Endothelial cell of umbilical vein (primary cell): ENCODE measurements around the gene PPP3CA. TPM values are rescaled to one million over a fixed set of nuclear protein-coding genes. Genes with fewer than 3 reads are reported as not detected.

ENCODE experiments used
- BruUV-seq: library from RNA; stranded (reverse); fragments of 400-500 nt; replicated peaks from 2 replicates; lab custom pipeline; 2021; lab: Mats Ljungman, UMichigan
- CTCF ChIA-PET: fragments of 300-600, 350-600 bp; sonication (Branson Sonifier 250); formaldehyde crosslinking; loops from one replicate; lab custom pipeline; 2021; ENCODE audit warnings: antibody characterized with exemption, inconsistent platforms; lab: Charles Lee
- POLR2A ChIA-PET: fragments of 300-600, 350-600 bp; sonication (Branson Sonifier 250); formaldehyde crosslinking; loops from one replicate; lab custom pipeline; 2021; ENCODE audit warnings: antibody characterized with exemption, inconsistent platforms; lab: Charles Lee
- DNase-seq: peaks from one replicate; pipeline ENCODE4 v3.0.0-alpha.2; 2011; ENCODE audit warnings: low read depth, low spot score
- FAIRE-seq: peaks from 2 replicates; lab custom pipeline; 2011; peaks lifted over from hg19 to GRCh38; lab: Jason Lieb, UNC
- H2AFZ ChIP-seq: 2 replicates; pipeline ENCODE4 v1.6.0; 2012; ENCODE audit warnings: low read depth, low read length, control low read depth, inconsistent platforms
- H3K27ac ChIP-seq: 2 replicates; pipeline ENCODE4 v1.5.1; 2011; ENCODE audit warnings: low read depth, mild to moderate bottlenecking, control low read depth, low read length, moderate library complexity; ENCODE audit not compliant: insufficient read depth
- H3K27me3 ChIP-seq, 2 experiments: 2 replicates each; pipeline versions ENCODE4 v1.6.0 to v1.6.1; 2011; ENCODE audit warnings: low read length in 2 of 2, mixed read lengths in 1 of 2; ENCODE audit not compliant: control insufficient read depth in 2 of 2, insufficient read depth in 2 of 2
- H3K36me3 ChIP-seq, 2 experiments: 2 replicates in 1 of 2; 3 replicates in 1 of 2; pipeline ENCODE4 v1.5.1; 2011; ENCODE audit warnings: low read length in 2 of 2, mild to moderate bottlenecking in 1 of 2, moderate library complexity in 1 of 2; ENCODE audit not compliant: control insufficient read depth in 2 of 2, insufficient read depth in 2 of 2; ENCODE audit errors: extremely low read depth in 1 of 2
- H3K4me1 ChIP-seq: 3 replicates; pipeline ENCODE4 v1.5.1; 2011; ENCODE audit warnings: mild to moderate bottlenecking, low read length; ENCODE audit not compliant: control insufficient read depth, insufficient read depth; ENCODE audit errors: extremely low read depth
- H3K4me2 ChIP-seq: 2 replicates; pipeline ENCODE4 v1.6.1; 2011; ENCODE audit warnings: low read length, control low read depth, mixed read lengths; ENCODE audit not compliant: insufficient read depth
- H3K4me3 ChIP-seq, 3 experiments: fragments of 200-600 bp in 1 of 3; sonication (generic), shearing (Covaris generic) in 1 of 3; replicated peaks in 1 of 3; 2 replicates each; pipeline ENCODE4 v1.5.1; 2011 to 2016; ENCODE audit warnings: control low read depth in 3 of 3, low read length in 3 of 3, mild to moderate bottlenecking in 2 of 3, inconsistent platforms in 1 of 3, low read depth in 1 of 3, moderate library complexity in 1 of 3; ENCODE audit not compliant: insufficient read depth in 1 of 3
- H3K79me2 ChIP-seq: 2 replicates; pipeline ENCODE4 v1.6.0; 2012; ENCODE audit warnings: low read length, inconsistent platforms; ENCODE audit not compliant: control insufficient read depth, insufficient read depth
- H3K9ac ChIP-seq: replicated peaks from 2 replicates; pipeline ENCODE3; 2011; ENCODE audit warnings: low read length, control low read depth; ENCODE audit not compliant: insufficient read depth; ENCODE audit errors: extremely low read depth
- H3K9me1 ChIP-seq: replicated peaks from 3 replicates; pipeline ENCODE4 v1.6.0; 2011; ENCODE audit warnings: mild to moderate bottlenecking, low read length; ENCODE audit not compliant: control insufficient read depth, insufficient read depth; ENCODE audit errors: extremely low read depth
- H3K9me3 ChIP-seq: replicated peaks from 2 replicates; pipeline ENCODE4 v1.5.1; 2012; ENCODE audit warnings: low read length, inconsistent platforms; ENCODE audit not compliant: control insufficient read depth, insufficient read depth
- H4K20me1 ChIP-seq: replicated peaks from 2 replicates; pipeline ENCODE3; 2011; ENCODE audit warnings: mild to moderate bottlenecking, low read length; ENCODE audit not compliant: control insufficient read depth, insufficient read depth; ENCODE audit errors: extremely low read depth
- CTCF ChIP-seq, 2 donors: IDR thresholded peaks; 1 replicate in 1 of 2; 2 replicates in 1 of 2; pipeline ENCODE4 v1.5.1; 2011; ENCODE audit warnings: low read length in 2 of 2, mild to moderate bottlenecking in 2 of 2, moderate library complexity in 2 of 2, control low read depth in 1 of 2, inconsistent platforms in 1 of 2, low read depth in 1 of 2; ENCODE audit not compliant: insufficient read depth in 1 of 2; ENCODE audit errors: extremely low read depth in 1 of 2
- GATA2 ChIP-seq: IDR thresholded peaks from 2 replicates; pipeline ENCODE4 v1.7.0; 2011; ENCODE audit warnings: low read depth, mild to moderate bottlenecking, moderate library complexity, mixed read lengths, low read length; ENCODE audit not compliant: insufficient read length, insufficient read depth
- POLR2A ChIP-seq: IDR thresholded peaks from 2 replicates; pipeline ENCODE4 v1.6.1; 2012; ENCODE audit warnings: low read depth, mild to moderate bottlenecking, control low read depth, low read length
- POLR2AphosphoS5 ChIP-seq: IDR thresholded peaks from 2 replicates; pipeline ENCODE4 v1.6.1; 2012; ENCODE audit warnings: low read depth, mild to moderate bottlenecking, control low read depth, low read length, moderate library complexity; ENCODE audit not compliant: insufficient read depth
- dilution Hi-C: fragments of 300-500 bp; cut with MboI; formaldehyde crosslinking; loops from one replicate; pipeline ENCODE4 v1.15.0; 2019; ENCODE audit warnings: low sequenced_read_pairs; ENCODE audit not compliant: extremely low pct_ligation_motif_present
- intact Hi-C: fragments of 100-400 bp; cut with micrococcal nuclease; formaldehyde crosslinking; loops from one replicate; pipeline ENCODE4 v1.10.0; 2022
- polyA plus RNA-seq, 4 experiments: library from polyadenylated mRNA; depleted of rRNA in 3 of 4; stranded (reverse) in 3 of 4; unstranded in 1 of 4; fragments of >200 nt; gene quantifications; 2 replicates each; pipeline versions ENCODE4 v1.2.1 to v1.2.3, GENCODE V29; 2011 to 2012; ENCODE audit warnings: missing spikeins in 1 of 4
- total RNA-seq: library from RNA; stranded (reverse); gene quantifications from 2 replicates; pipeline ENCODE4 v1.2.3, GENCODE V29; 2021
- TF ChIP-seq, protein P1 (sequence below): IDR thresholded peaks from 2 replicates; pipeline ENCODE4 v1.6.1; 2011; ENCODE audit not compliant: insufficient read depth, insufficient read length

PPP3CA gene
- total and polyA plus RNA-seq, 2 donors (not counting 3 experiments of a cell fraction or from before 2014, with no cell fraction given): 7.0 to 43.3 TPM

- H3K36me3 ChIP-seq: no peaks in the 10 kb centered on the region
- DNase-seq (no peak), FAIRE-seq (no peak)
- no peaks in the 10 kb centered on the region for H3K9me3 ChIP-seq
- BruUV-seq: no TSS peak
- H4K20me1 ChIP-seq: no peaks in the 10 kb centered on the region
- no peaks in the 10 kb centered on the region for H3K9me1 ChIP-seq
- intact Hi-C loops: no loop called here
- dilution Hi-C loops: no loop called here
- POLR2A ChIA-PET: no interaction called here
- H3K79me2 ChIP-seq: no peaks in the 10 kb centered on the region
- H3K4me2 ChIP-seq: no peak overlapping the region
- no peaks in the 10 kb centered on the region for H3K27me3 ChIP-seq
- no peak overlapping the region for H3K4me3 ChIP-seq
- CTCF ChIA-PET: no interaction called here
- no peak overlapping the region for H3K27ac ChIP-seq
- TF ChIP-seq GATA2 (no peak), CTCF (IDR thresholded peaks at IDR 0.05; ENCODE audit: extremely low read depth in 1 of 2, insufficient read depth in 1 of 2, low read depth in 1 of 2, low read length in 2 of 2) (no peak), POLR2AphosphoS5 (no peak), POLR2A (no peak)
- TF ChIP-seq, protein P1, sequence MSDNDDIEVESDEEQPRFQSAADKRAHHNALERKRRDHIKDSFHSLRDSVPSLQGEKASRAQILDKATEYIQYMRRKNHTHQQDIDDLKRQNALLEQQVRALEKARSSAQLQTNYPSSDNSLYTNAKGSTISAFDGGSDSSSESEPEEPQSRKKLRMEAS: no peak
- no peak overlapping the region for H2AFZ ChIP-seq
- H3K4me1 ChIP-seq: no peaks in the 10 kb centered on the region
- H3K9ac ChIP-seq: no peak overlapping the region
Measured at GRCh38 chr4:101074326-101074725, 273.0 kb downstream of the PPP3CA start.

GRCh38 chr4:101071241-101071640, 276.1 kb downstream of the PPP3CA start:
- Histone ChIP-seq H4K20me1 (no peaks in the 10 kb centered on the region), H3K27ac (no peak overlapping the region), H3K36me3 (no peaks in the 10 kb centered on the region), H3K9ac (no peak overlapping the region), H2AFZ (no peak overlapping the region), H3K9me3 (no peaks in the 10 kb centered on the region), H3K4me2 (no peak overlapping the region), H3K4me3 (no peak overlapping the region), H3K9me1 (no peaks in the 10 kb centered on the region), H3K4me1 (no peaks in the 10 kb centered on the region), H3K27me3 (no peaks in the 10 kb centered on the region), H3K79me2 (no peaks in the 10 kb centered on the region)
- POLR2A ChIA-PET: no interaction called here
- TF ChIP-seq GATA2: no peak
- dilution Hi-C loops (no loop called here), intact Hi-C loops (no loop called here)
- BruUV-seq: no TSS peak
- FAIRE-seq: no peak
- CTCF ChIA-PET: interaction anchor here (0.9 to 1.4 kb wide), 2 partner anchors 11 to 15 kb away, joined by 3 read pairs; no protein-coding TSS in a partner anchor
- no peak for DNase-seq
